Myometrial cell (primary cell): ENCODE data around the gene CARD18. TPM values are rescaled to one million over a fixed set of nuclear protein-coding genes. Genes with fewer than 3 reads are reported as not detected.

Experiments used
- total RNA-seq: library from RNA; depleted of rRNA; stranded (reverse); fragments of >200 nt; gene quantifications from 2 replicates; pipeline ENCODE4 v1.2.3, GENCODE V29; 2015

The CARD18 gene
- not detected in 2 replicates for total RNA-seq

GRCh38 chr11:105139669-105140068 lies at the start of gene CARD18:
CARD18 (minus strand) TSS chr11:105139769; CDS start chr11:105139726, 43 bp downstream.

Other genes starting within 250 kb of the CARD18 start
- gene CASP12, start 241.3 kb downstream of the CARD18 start, total RNA-seq: not detected in 2 replicates
- 102 and 120 TPM in 2 replicates for gene CASP4, start 171.2 kb downstream of the CARD18 start, total RNA-seq
- gene CASP5, start 116.6 kb downstream of the CARD18 start, total RNA-seq: not detected in 2 replicates
- gene CASP1, start 104.6 kb downstream of the CARD18 start, total RNA-seq: 13.3 and 25.7 TPM in 2 replicates
- 11.5 and 37.6 TPM in 2 replicates for gene CARD16, start 94.4 kb downstream of the CARD18 start, total RNA-seq